Natural killer cell (primary cell): ENCODE measurements around the gene TMEM132D. TPM values are rescaled to one million over a fixed set of nuclear protein-coding genes. Genes with fewer than 3 reads are reported as not detected.

Experiments used
- ATAC-seq, 3 donors: fragments of 150-1000 bp in 2 of 3; fragments of 200-7000 bp in 1 of 3; cut with Tn5 transposase; 1 replicate in 1 of 3; 2 replicates in 2 of 3; pipeline ENCODE4 v1.10.0; 2021; ENCODE audit warnings: mild to moderate bottlenecking in 2 of 3, moderate library complexity in 2 of 3
- DNase-seq, 2 donors: peaks; one replicate each; pipeline versions ENCODE4 v3.0.0 to v3.0.0-alpha.2; 2013 to 2021; ENCODE audit warnings: mixed read lengths in 1 of 2
- H3K27ac ChIP-seq: one replicate; pipeline ENCODE4 v1.5.1; 2013; ENCODE audit warnings: mild to moderate bottlenecking, low read length
- H3K27me3 ChIP-seq: one replicate; pipeline ENCODE4 v1.6.1; 2013; ENCODE audit warnings: low read length; ENCODE audit not compliant: control insufficient read depth, insufficient read depth
- H3K36me3 ChIP-seq: one replicate; pipeline ENCODE4 v1.6.1; 2013; ENCODE audit warnings: low read length; ENCODE audit not compliant: control insufficient read depth, insufficient read depth
- H3K4me1 ChIP-seq: one replicate; pipeline ENCODE4 v1.6.1; 2013; ENCODE audit warnings: low read length; ENCODE audit not compliant: control insufficient read depth, insufficient read depth
- H3K4me3 ChIP-seq: one replicate; pipeline ENCODE4 v1.5.1; 2013; ENCODE audit warnings: low read length
- H3K9me3 ChIP-seq: one replicate; pipeline ENCODE4 v1.6.1; 2013; ENCODE audit warnings: low read length; ENCODE audit not compliant: control insufficient read depth, insufficient read depth
- H3K27ac Mint-ChIP-seq, 2 donors: one replicate each; pipeline ENCODE4 v1.8.0; 2022; ENCODE audit warnings: mild to moderate bottlenecking in 2 of 2, mixed read lengths in 2 of 2, moderate library complexity in 1 of 2
- H3K27me3 Mint-ChIP-seq, 2 donors: one replicate each; pipeline ENCODE4 v1.8.0; 2022; ENCODE audit warnings: low read depth in 2 of 2, mixed read lengths in 2 of 2
- H3K36me3 Mint-ChIP-seq: one replicate; pipeline ENCODE4 v1.8.0; 2022; ENCODE audit warnings: mixed read lengths
- H3K4me1 Mint-ChIP-seq, 2 donors: one replicate each; pipeline ENCODE4 v1.8.0; 2022; ENCODE audit warnings: mixed read lengths in 2 of 2
- H3K4me3 Mint-ChIP-seq: one replicate; pipeline ENCODE4 v1.8.0; 2022; ENCODE audit warnings: mild to moderate bottlenecking, moderate library complexity, mixed read lengths
- H3K9me3 Mint-ChIP-seq, 2 donors: one replicate each; pipeline ENCODE4 v1.8.0; 2022; ENCODE audit warnings: mixed read lengths in 2 of 2
- WGBS: methylation state at CpG from one replicate; pipeline ENCODE4 v1.1.7; 2013; ENCODE audit warnings: missing lambda C conversion rate; ENCODE audit not compliant: insufficient coverage; 5-methylcytosine and 5-hydroxymethylcytosine counted together
- intact Hi-C: fragments of 100-400 bp; cut with micrococcal nuclease; formaldehyde crosslinking; loops from one replicate; pipeline ENCODE4 v1.14.2; 2022
- total RNA-seq, 4 donors: library from RNA; stranded (reverse); fragments of 120-200 nt in 1 of 4; gene quantifications; one replicate each; pipeline versions ENCODE4 v1.2.3 to v1.2.4, GENCODE V29; 2013 to 2022
- TF ChIP-seq, protein P1 (sequence below): fragments of 200-600 bp; IDR thresholded peaks from one replicate; pipeline ENCODE4 v1.8.0; 2022; ENCODE audit warnings: antibody characterized with exemption

TMEM132D gene
- total RNA-seq, 3 donors from 2014 or later (not counting 1 experiment from before 2014, with no cell fraction given), result not detected

DNA sequence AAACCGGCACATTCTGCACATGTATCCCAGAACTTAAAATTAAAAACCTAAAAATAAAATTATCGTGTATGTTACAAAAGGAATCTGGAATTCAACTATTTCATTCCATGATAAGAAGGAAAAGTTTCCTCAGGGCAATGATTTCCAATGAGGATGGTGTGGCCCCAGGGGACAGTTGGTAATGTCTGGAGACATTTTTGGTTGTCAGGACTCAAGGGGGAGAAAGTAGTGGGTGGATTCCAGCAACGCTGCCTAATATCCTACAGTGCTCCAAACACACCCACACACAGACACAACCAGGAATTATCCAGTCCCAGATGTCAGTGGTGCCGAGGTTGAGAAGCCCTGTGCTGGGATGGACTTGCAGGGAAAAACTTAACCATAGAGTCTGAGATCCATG lies 228.3 kb downstream of the TMEM132D start:
- no peaks in the 10 kb centered on the region for H3K27me3 ChIP-seq
- intact Hi-C loops, result no loop called here
- no peak overlapping the region for H3K4me3 ChIP-seq
- Mint-ChIP-seq H3K27ac (no peak overlapping the region), H3K9me3 (peaks cover 0 to 4% of the 10 kb centered on the region in 2 donors), H3K4me1 (no peaks in the 10 kb centered on the region), H3K4me3 (no peak overlapping the region), H3K27me3 (no peaks in the 10 kb centered on the region), H3K36me3 (no peaks in the 10 kb centered on the region)
- WGBS, result 86% methylated on average over 3 of the region's 4 CpGs
- DNase-seq (no peak), ATAC-seq (no peak)
- no peaks in the 10 kb centered on the region for H3K4me1 ChIP-seq
- no peaks in the 10 kb centered on the region for H3K9me3 ChIP-seq
- TF ChIP-seq, protein P1, sequence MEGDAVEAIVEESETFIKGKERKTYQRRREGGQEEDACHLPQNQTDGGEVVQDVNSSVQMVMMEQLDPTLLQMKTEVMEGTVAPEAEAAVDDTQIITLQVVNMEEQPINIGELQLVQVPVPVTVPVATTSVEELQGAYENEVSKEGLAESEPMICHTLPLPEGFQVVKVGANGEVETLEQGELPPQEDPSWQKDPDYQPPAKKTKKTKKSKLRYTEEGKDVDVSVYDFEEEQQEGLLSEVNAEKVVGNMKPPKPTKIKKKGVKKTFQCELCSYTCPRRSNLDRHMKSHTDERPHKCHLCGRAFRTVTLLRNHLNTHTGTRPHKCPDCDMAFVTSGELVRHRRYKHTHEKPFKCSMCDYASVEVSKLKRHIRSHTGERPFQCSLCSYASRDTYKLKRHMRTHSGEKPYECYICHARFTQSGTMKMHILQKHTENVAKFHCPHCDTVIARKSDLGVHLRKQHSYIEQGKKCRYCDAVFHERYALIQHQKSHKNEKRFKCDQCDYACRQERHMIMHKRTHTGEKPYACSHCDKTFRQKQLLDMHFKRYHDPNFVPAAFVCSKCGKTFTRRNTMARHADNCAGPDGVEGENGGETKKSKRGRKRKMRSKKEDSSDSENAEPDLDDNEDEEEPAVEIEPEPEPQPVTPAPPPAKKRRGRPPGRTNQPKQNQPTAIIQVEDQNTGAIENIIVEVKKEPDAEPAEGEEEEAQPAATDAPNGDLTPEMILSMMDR, result no peak
- H3K27ac ChIP-seq, result no peak overlapping the region
- H3K36me3 ChIP-seq, result no peaks in the 10 kb centered on the region

- Mint-ChIP-seq H3K36me3 (no peaks in the 10 kb centered on the region), H3K4me1 (no peaks in the 10 kb centered on the region), H3K27ac (no peak overlapping the region), H3K4me3 (no peak overlapping the region), H3K27me3 (no peaks in the 10 kb centered on the region), H3K9me3 (no peaks in the 10 kb centered on the region)
- no peak overlapping the region for H3K27ac ChIP-seq
- TF ChIP-seq, protein P1, result no peak
- no peak for ATAC-seq
- H3K9me3 ChIP-seq, result no peaks in the 10 kb centered on the region
- no peaks in the 10 kb centered on the region for H3K36me3 ChIP-seq
- no peaks in the 10 kb centered on the region for H3K4me1 ChIP-seq
- no peak for DNase-seq
- intact Hi-C loops, result no loop called here
- no peaks in the 10 kb centered on the region for H3K27me3 ChIP-seq
- WGBS, result 83% methylated on average over 5 of the region's 5 CpGs
- H3K4me3 ChIP-seq, result no peak overlapping the region
Observed at GRCh38 chr12:129673806-129674205, 230.0 kb downstream of the TMEM132D start.

GRCh38 chr12:129672110-129672509 lies 231.7 kb downstream of the TMEM132D start:
- no peak overlapping the region for H3K4me3 Mint-ChIP-seq
- TF ChIP-seq, protein P1, result no peak
- DNase-seq (no peak), ATAC-seq (no peak)
- Histone ChIP-seq H3K4me1 (no peaks in the 10 kb centered on the region), H3K4me3 (no peak overlapping the region), H3K9me3 (no peaks in the 10 kb centered on the region), H3K36me3 (no peaks in the 10 kb centered on the region), H3K27me3 (no peaks in the 10 kb centered on the region), H3K27ac (no peak overlapping the region)
- intact Hi-C loops, result no loop called here
- H3K27ac Mint-ChIP-seq, result no peak overlapping the region
- no peaks in the 10 kb centered on the region for H3K36me3 Mint-ChIP-seq
- H3K4me1 Mint-ChIP-seq, result no peaks in the 10 kb centered on the region
- no peaks in the 10 kb centered on the region for H3K27me3 Mint-ChIP-seq
- 58% methylated on average over 8 of the region's 8 CpGs for WGBS
- H3K9me3 Mint-ChIP-seq, result no peaks in the 10 kb centered on the region

DNA sequence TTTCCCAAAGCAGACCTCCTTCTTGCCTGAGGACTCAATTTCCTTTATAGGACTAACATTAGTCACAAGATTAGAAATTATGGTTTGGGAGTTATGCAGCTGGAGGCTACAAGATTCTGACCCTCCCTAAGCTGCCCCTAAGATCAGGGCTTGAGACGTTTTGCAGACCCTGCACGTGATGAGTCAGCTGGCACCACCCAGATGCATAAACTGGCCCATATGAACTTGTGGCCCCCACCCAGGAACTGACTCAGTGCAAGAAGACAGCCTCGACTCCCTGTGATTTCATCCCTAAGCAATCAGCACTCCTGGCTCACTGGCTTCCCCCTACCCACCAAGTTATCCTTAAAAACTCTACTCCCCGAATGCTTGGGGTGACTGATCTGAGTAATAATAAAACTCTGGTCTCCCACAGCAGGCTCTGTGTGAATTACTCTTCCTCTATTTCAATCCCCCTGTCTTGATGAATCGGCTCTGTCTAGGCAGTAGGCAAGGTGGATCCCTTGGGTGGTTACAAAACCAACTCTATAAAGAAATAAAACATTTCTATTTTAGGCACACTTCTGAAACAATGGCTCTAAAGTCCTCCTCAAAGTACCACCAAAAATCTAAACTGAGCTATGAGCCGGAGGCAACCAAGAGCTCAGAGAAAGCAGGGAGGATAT lies 233.4 kb downstream of the TMEM132D start:
- no peak overlapping the region for H3K4me3 ChIP-seq
- Mint-ChIP-seq H3K36me3 (no peaks in the 10 kb centered on the region), H3K4me3 (no peak overlapping the region), H3K27ac (no peak overlapping the region), H3K9me3 (peaks cover 0 to 3% of the 10 kb centered on the region in 2 donors), H3K27me3 (peaks cover 0 to 3% of the 10 kb centered on the region in 2 donors), H3K4me1 (no peaks in the 10 kb centered on the region)
- H3K27ac ChIP-seq, result no peak overlapping the region
- no peaks in the 10 kb centered on the region for H3K9me3 ChIP-seq
- TF ChIP-seq, protein P1, result no peak
- intact Hi-C loops, result no loop called here
- ATAC-seq, result no peak
- H3K27me3 ChIP-seq, result no peaks in the 10 kb centered on the region
- WGBS, result 74% methylated on average over 6 of the region's 6 CpGs
- H3K4me1 ChIP-seq, result no peaks in the 10 kb centered on the region
- H3K36me3 ChIP-seq, result no peaks in the 10 kb centered on the region
- no peak for DNase-seq
